ENCODE measurements around the gene TNIK.

TNIK gene

DNA sequence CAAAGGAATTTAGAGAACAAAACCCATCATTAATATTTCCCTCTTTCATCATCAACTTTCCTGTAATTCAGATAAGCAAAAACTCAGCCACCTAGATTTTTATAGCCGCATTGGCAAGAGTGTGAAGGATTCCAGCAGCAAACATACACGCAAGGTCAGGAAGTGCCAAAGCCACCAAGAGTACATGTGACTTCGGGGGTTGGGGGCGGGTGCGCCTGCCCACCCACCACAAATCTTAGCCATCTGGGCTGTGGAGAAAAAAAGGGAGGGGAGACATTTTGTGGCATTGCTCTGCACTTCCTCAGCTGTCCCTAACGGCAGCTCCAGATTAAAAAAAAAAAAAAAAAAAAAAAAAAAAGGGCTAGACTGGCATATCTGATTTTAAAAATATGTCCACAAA lies 148.4 kb downstream of the TNIK start:
- no peak for TF ChIP-seq EZH2phosphoT487 (IDR thresholded peaks at IDR 0.05; ENCODE audit: borderline replicate concordance, low read length)
- TF ChIP-seq, protein P1, sequence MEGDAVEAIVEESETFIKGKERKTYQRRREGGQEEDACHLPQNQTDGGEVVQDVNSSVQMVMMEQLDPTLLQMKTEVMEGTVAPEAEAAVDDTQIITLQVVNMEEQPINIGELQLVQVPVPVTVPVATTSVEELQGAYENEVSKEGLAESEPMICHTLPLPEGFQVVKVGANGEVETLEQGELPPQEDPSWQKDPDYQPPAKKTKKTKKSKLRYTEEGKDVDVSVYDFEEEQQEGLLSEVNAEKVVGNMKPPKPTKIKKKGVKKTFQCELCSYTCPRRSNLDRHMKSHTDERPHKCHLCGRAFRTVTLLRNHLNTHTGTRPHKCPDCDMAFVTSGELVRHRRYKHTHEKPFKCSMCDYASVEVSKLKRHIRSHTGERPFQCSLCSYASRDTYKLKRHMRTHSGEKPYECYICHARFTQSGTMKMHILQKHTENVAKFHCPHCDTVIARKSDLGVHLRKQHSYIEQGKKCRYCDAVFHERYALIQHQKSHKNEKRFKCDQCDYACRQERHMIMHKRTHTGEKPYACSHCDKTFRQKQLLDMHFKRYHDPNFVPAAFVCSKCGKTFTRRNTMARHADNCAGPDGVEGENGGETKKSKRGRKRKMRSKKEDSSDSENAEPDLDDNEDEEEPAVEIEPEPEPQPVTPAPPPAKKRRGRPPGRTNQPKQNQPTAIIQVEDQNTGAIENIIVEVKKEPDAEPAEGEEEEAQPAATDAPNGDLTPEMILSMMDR (IDR thresholded peaks at IDR 0.05; ENCODE audit: low read depth, low read length, poor library complexity, severe bottlenecking) = no peak
- Histone ChIP-seq H3K4me1 (ENCODE audit: control insufficient read depth, low read length) (no peaks in the 10 kb centered on the region), H3K27ac (ENCODE audit: low read depth, low read length) (no peak overlapping the region), H3K9me3 (ENCODE audit: control insufficient read depth, insufficient read depth, low read length) (no peaks in the 10 kb centered on the region), H3K27me3 (ENCODE audit: control insufficient read depth, low read length) (no peaks in the 10 kb centered on the region), H3K79me2 (ENCODE audit: control insufficient read depth, low read length) (no peaks in the 10 kb centered on the region), H4K20me1 (ENCODE audit: control insufficient read depth, insufficient read depth, low read depth, low read length) (no peaks in the 10 kb centered on the region), H3K36me3 (ENCODE audit: control insufficient read depth, low read length) (no peaks in the 10 kb centered on the region), H3F3A (ENCODE audit: control insufficient read depth, insufficient read depth) (no peaks in the 10 kb centered on the region), H3K4me2 (ENCODE audit: low read length) (no peak overlapping the region), H3K9me2 (replicated peaks; ENCODE audit: control insufficient read depth, low read length) (no peaks in the 10 kb centered on the region), H3K4me3 (ENCODE audit: low read length) (no peak overlapping the region)

DNA sequence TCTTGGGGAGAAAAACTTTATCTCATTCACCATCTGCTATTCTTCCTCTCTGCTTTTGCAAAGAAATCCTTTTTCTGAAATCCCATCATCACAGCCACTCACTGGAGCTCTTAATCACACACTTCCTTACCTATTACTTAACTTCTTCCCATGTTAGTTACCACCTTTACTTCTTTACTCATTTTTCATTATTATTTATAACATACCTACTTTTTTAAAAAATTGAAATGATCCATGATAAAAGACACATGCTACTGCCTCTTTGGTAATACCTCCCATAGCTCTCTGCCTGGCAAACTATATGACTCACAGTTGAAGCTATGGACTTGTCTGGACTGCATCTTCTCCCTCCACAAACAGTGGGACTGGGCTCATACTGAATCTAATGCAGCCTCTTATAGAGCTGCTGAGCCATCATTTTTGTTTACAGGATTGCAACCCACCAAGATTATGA lies 150.3 kb downstream of the TNIK start:
- Histone ChIP-seq H3K27ac (ENCODE audit: low read depth, low read length) (no peak overlapping the region), H3K27me3 (ENCODE audit: control insufficient read depth, low read length) (no peaks in the 10 kb centered on the region), H3K79me2 (ENCODE audit: control insufficient read depth, low read length) (no peaks in the 10 kb centered on the region)

DNA sequence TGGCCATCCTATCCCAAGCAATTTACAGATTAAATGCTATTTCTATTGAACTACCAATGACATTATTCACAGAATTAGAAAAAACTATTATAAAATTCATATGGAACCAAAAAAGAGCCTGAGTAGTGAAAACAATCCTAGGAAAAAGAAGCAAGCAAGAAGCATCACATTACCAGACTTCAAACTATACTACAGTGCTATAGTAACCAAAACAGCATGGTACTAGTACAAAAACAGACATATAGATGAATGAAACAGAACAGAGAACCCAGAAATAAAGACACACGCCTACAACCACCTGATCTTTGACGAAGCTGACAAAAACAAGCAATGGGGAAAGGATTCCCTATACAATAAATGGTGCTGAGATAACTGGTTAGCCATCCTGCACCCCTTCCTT lies 152.2 kb downstream of the TNIK start:
- TF ChIP-seq EZH2phosphoT487 (IDR thresholded peaks at IDR 0.05; ENCODE audit: borderline replicate concordance, low read length) = no peak
- Histone ChIP-seq H3K9me2 (replicated peaks; ENCODE audit: control insufficient read depth, low read length) (no peaks in the 10 kb centered on the region), H3K36me3 (ENCODE audit: control insufficient read depth, low read length) (no peaks in the 10 kb centered on the region), H3K27ac (ENCODE audit: low read depth, low read length) (no peak overlapping the region), H4K20me1 (ENCODE audit: control insufficient read depth, insufficient read depth, low read depth, low read length) (no peaks in the 10 kb centered on the region), H3K27me3 (ENCODE audit: control insufficient read depth, low read length) (no peaks in the 10 kb centered on the region), H3K4me1 (ENCODE audit: control insufficient read depth, low read length) (no peaks in the 10 kb centered on the region), H3K4me3 (ENCODE audit: low read length) (no peak overlapping the region), H3K4me2 (ENCODE audit: low read length) (no peak overlapping the region), H3K79me2 (ENCODE audit: control insufficient read depth, low read length) (no peaks in the 10 kb centered on the region), H3K9me3 (ENCODE audit: control insufficient read depth, insufficient read depth, low read length) (no peaks in the 10 kb centered on the region), H3F3A (ENCODE audit: control insufficient read depth, insufficient read depth) (no peaks in the 10 kb centered on the region)

More for the DNA sequence above, 150.3 kb downstream of the TNIK start:
- Histone ChIP-seq H3K9me2 (replicated peaks; ENCODE audit: control insufficient read depth, low read length) (no peaks in the 10 kb centered on the region), H3K4me2 (ENCODE audit: low read length) (no peak overlapping the region), H3K9me3 (ENCODE audit: control insufficient read depth, insufficient read depth, low read length) (no peaks in the 10 kb centered on the region), H3K4me1 (ENCODE audit: control insufficient read depth, low read length) (no peaks in the 10 kb centered on the region), H3K4me3 (ENCODE audit: low read length) (no peak overlapping the region), H3F3A (ENCODE audit: control insufficient read depth, insufficient read depth) (no peaks in the 10 kb centered on the region), H3K36me3 (ENCODE audit: control insufficient read depth, low read length) (no peaks in the 10 kb centered on the region), H4K20me1 (ENCODE audit: control insufficient read depth, insufficient read depth, low read depth, low read length) (no peaks in the 10 kb centered on the region)
- TF ChIP-seq, protein P1 (IDR thresholded peaks at IDR 0.05; ENCODE audit: low read depth, low read length, poor library complexity, severe bottlenecking) = no peak
- no peak for TF ChIP-seq EZH2phosphoT487 (IDR thresholded peaks at IDR 0.05; ENCODE audit: borderline replicate concordance, low read length)

DNA sequence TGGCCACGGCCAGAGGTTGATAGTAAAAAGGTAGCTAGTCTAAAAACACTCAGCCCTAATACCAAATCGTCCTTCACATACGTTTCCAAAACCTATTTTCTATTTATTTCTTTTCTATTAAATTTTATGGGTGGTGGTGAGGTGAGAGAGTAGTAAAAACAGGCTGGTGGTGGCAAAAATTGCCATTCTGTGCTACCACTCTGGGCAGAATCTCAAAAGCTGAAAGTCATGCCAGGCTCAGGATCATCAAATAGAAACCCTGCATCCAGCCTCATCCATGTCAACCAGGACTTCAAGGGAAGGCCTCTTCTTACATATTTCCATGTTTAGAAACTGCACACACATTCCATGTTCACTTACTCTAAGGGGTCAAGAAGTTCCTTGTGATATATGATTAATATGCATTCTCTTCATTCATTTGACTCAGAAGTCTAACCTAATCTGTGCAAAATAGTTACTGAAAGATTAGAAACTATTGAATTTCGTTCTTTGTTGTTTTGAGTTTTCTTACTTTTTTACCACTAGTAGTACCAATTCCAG lies 153.1 kb downstream of the TNIK start:
- Histone ChIP-seq H3K36me3 (ENCODE audit: control insufficient read depth, low read length) (no peaks in the 10 kb centered on the region), H3K4me1 (ENCODE audit: control insufficient read depth, low read length) (no peaks in the 10 kb centered on the region), H3K27ac (ENCODE audit: low read depth, low read length) (no peak overlapping the region), H3K9me3 (ENCODE audit: control insufficient read depth, insufficient read depth, low read length) (no peaks in the 10 kb centered on the region), H3K79me2 (ENCODE audit: control insufficient read depth, low read length) (no peaks in the 10 kb centered on the region), H3F3A (ENCODE audit: control insufficient read depth, insufficient read depth) (no peaks in the 10 kb centered on the region), H3K4me2 (ENCODE audit: low read length) (no peak overlapping the region), H3K27me3 (ENCODE audit: control insufficient read depth, low read length) (no peaks in the 10 kb centered on the region), H3K9me2 (replicated peaks; ENCODE audit: control insufficient read depth, low read length) (no peaks in the 10 kb centered on the region), H3K4me3 (ENCODE audit: low read length) (no peak overlapping the region), H4K20me1 (ENCODE audit: control insufficient read depth, insufficient read depth, low read depth, low read length) (no peaks in the 10 kb centered on the region)
- no peak for TF ChIP-seq EZH2phosphoT487 (IDR thresholded peaks at IDR 0.05; ENCODE audit: borderline replicate concordance, low read length)
- TF ChIP-seq, protein P1 (IDR thresholded peaks at IDR 0.05; ENCODE audit: low read depth, low read length, poor library complexity, severe bottlenecking) = no peak

Measured in DOHH2 (cell line).